Liver (tissue), 9 donors: Measurements from ENCODE around the gene RASSF7. TPM values are rescaled to one million over a fixed set of nuclear protein-coding genes. Genes with fewer than 3 reads are reported as not detected.

ENCODE experiments used
- DNase-seq: peaks from one replicate; pipeline ENCODE4 v3.0.0-alpha.2; 2017; ENCODE audit warnings: low spot score
- H3K27ac ChIP-seq, 2 donors: one replicate each; pipeline ENCODE4 v1.7.0; 2013; ENCODE audit warnings: inconsistent platforms in 2 of 2, low read length in 2 of 2, control low read depth in 1 of 2, low read depth in 1 of 2, mild to moderate bottlenecking in 1 of 2
- H3K27me3 ChIP-seq, 4 donors: one replicate each; pipeline versions ENCODE4 v1.6.1 to v1.7.0; 2013; ENCODE audit warnings: low read length in 3 of 4, inconsistent platforms in 1 of 4, mild to moderate bottlenecking in 1 of 4, moderate library complexity in 1 of 4; ENCODE audit not compliant: control insufficient read depth in 4 of 4, insufficient read depth in 4 of 4
- H3K36me3 ChIP-seq, 4 donors: one replicate each; pipeline versions ENCODE4 v1.6.1 to v1.7.0; 2013; ENCODE audit warnings: low read length in 3 of 4, mild to moderate bottlenecking in 3 of 4, low read depth in 1 of 4, moderate library complexity in 1 of 4; ENCODE audit not compliant: control insufficient read depth in 4 of 4, insufficient read depth in 3 of 4
- H3K4me1 ChIP-seq, 4 donors: one replicate each; pipeline versions ENCODE4 v1.6.1 to v1.7.0; 2013; ENCODE audit warnings: low read length in 3 of 4, mild to moderate bottlenecking in 3 of 4, moderate library complexity in 1 of 4; ENCODE audit not compliant: control insufficient read depth in 4 of 4, insufficient read depth in 4 of 4
- H3K4me3 ChIP-seq, 3 donors: one replicate each; pipeline versions ENCODE4 v1.6.1 to v1.7.0; 2013; ENCODE audit warnings: low read length in 3 of 3, control low read depth in 1 of 3, low read depth in 1 of 3, mild to moderate bottlenecking in 1 of 3
- H3K9ac ChIP-seq, 2 donors: one replicate each; pipeline ENCODE4 v1.7.0; 2013; ENCODE audit warnings: low read length in 2 of 2, mild to moderate bottlenecking in 2 of 2, moderate library complexity in 2 of 2, control low read depth in 1 of 2, low read depth in 1 of 2
- H3K9me3 ChIP-seq, 4 donors: one replicate each; pipeline versions ENCODE4 v1.6.1 to v1.7.0; 2013; ENCODE audit warnings: low read length in 3 of 4; ENCODE audit not compliant: control insufficient read depth in 4 of 4
- ATF3 ChIP-seq: IDR thresholded peaks from 2 replicates; pipeline ENCODE4 v1.6.1; 2016; ENCODE audit warnings: antibody characterized with exemption
- CTCF ChIP-seq: fragments of 150-350 bp; IDR thresholded peaks from 2 replicates; pipeline ENCODE4 v1.5.1; 2017; ENCODE audit warnings: improper control_type of control experiment, low read depth, low read length; ENCODE audit not compliant: missing input control
- EGR1 ChIP-seq, 2 donors: IDR thresholded peaks; 2 replicates each; pipeline ENCODE4 v1.6.1; 2016 to 2018; ENCODE audit warnings: antibody characterized with exemption in 2 of 2, low read depth in 2 of 2
- FOXA1 ChIP-seq: IDR thresholded peaks from 2 replicates; pipeline ENCODE4 v1.6.1; 2016; ENCODE audit warnings: antibody characterized with exemption
- FOXA2 ChIP-seq: IDR thresholded peaks from 2 replicates; pipeline ENCODE4 v1.6.1; 2016; ENCODE audit warnings: antibody characterized with exemption
- GABPA ChIP-seq, 2 donors: IDR thresholded peaks in 1 of 2; conservative IDR thresholded peaks in 1 of 2; 2 replicates each; pipeline ENCODE4 v1.6.1; 2016; ENCODE audit warnings: antibody characterized with exemption in 2 of 2, mild to moderate bottlenecking in 1 of 2, moderate library complexity in 1 of 2
- HNF4A ChIP-seq, 2 donors: conservative IDR thresholded peaks; 2 replicates each; pipeline ENCODE4 v1.6.1; 2016; ENCODE audit warnings: antibody characterized with exemption in 2 of 2, mild to moderate bottlenecking in 2 of 2
- JUND ChIP-seq, 2 donors: IDR thresholded peaks; 2 replicates each; pipeline ENCODE4 v1.6.1; 2016; ENCODE audit warnings: antibody characterized with exemption in 2 of 2
- MAX ChIP-seq: IDR thresholded peaks from 2 replicates; pipeline ENCODE4 v1.6.1; 2016; ENCODE audit warnings: antibody characterized with exemption
- NR2F2 ChIP-seq: IDR thresholded peaks from 2 replicates; pipeline ENCODE4 v1.6.1; 2016; ENCODE audit warnings: antibody characterized with exemption
- RAD21 ChIP-seq, 2 donors: IDR thresholded peaks; 2 replicates each; pipeline ENCODE4 v1.6.1; 2016; ENCODE audit warnings: antibody characterized with exemption in 2 of 2, mild to moderate bottlenecking in 2 of 2
- RXRA ChIP-seq, 2 donors: IDR thresholded peaks; 2 replicates each; pipeline ENCODE4 v1.6.1; 2017 to 2018; ENCODE audit warnings: antibody characterized with exemption in 2 of 2, mild to moderate bottlenecking in 1 of 2
- SP1 ChIP-seq: IDR thresholded peaks from 2 replicates; pipeline ENCODE4 v1.6.1; 2018; ENCODE audit warnings: antibody characterized with exemption, mild to moderate bottlenecking
- TAF1 ChIP-seq: conservative IDR thresholded peaks from 2 replicates; pipeline ENCODE4 v1.6.1; 2016; ENCODE audit warnings: antibody characterized with exemption, mild to moderate bottlenecking
- WGBS: extraction: QIAGEN DNeasy Blood & Tissue Kit; methylation state at CpG from one replicate; pipeline ENCODE4 v1.1.7; 2013; 5-methylcytosine and 5-hydroxymethylcytosine counted together
- polyA plus RNA-seq, 2 donors: library from polyadenylated mRNA; stranded (reverse) in 1 of 2; unstranded in 1 of 2; fragments of 200-250 nt in 1 of 2; fragments of >200 nt in 1 of 2; fragmentation: Nextera tagmentation in 1 of 2; extraction: Ambion mirVana in 1 of 2; gene quantifications; one replicate each; pipeline versions ENCODE4 v1.2.1 to v1.2.3, GENCODE V29; 2013 to 2015
- total RNA-seq, 2 donors: library from RNA; depleted of rRNA; stranded (reverse); fragments of >200 nt; gene quantifications; one replicate each; pipeline ENCODE4 v1.2.3, GENCODE V29; 2014
- TF ChIP-seq, protein P1 (sequence below): IDR thresholded peaks from 2 replicates; pipeline ENCODE4 v1.6.1; 2016; ENCODE audit warnings: antibody characterized with exemption, mild to moderate bottlenecking
- donor health status: healthy.
- donor health status: healthy.
- donor health status: healthy.
- donor health status: healthy.
- donor health status: healthy.

The RASSF7 gene
- total and polyA plus RNA-seq, 4 donors, result 11.5 to 50.4 (median 36.9) TPM

DNA sequence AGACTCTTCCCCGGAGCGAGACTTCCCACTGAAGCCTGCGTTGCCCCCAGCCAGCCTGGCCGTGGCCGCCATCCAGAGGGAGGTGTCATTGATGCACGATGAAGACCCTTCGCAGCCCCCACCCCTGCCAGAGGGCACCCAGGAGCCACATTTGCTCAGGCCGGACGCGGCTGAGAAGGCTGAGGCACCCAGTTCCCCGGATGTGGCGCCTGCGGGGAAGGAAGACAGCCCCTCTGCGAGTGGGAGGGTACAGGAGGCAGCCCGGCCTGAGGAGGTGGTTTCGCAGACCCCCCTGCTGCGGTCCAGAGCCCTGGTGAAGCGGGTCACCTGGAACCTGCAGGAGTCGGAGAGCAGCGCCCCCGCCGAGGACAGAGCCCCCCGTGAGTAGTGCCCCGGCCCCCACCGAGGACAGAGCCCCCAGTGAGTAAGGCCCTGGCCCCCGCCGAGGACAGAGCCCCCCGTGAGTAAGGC, 48.6 kb downstream of the RASSF7 start:
- Histone ChIP-seq H3K36me3 (peaks cover 20 to 55% (median 38%) of the 10 kb centered on the region in 4 donors), H3K9me3 (no peaks in the 10 kb centered on the region), H3K27me3 (no peaks in the 10 kb centered on the region), H3K27ac (no peak overlapping the region), H3K9ac (no peak overlapping the region), H3K4me3 (no peak overlapping the region), H3K4me1 (peaks cover 22 to 83% (median 52%) of the 10 kb centered on the region in 4 donors)
- WGBS, result 93% methylated on average over 28 of the region's 28 CpGs
- no peak for DNase-seq
- TF ChIP-seq FOXA2 (no peak), ATF3 (no peak)

GRCh38 chr11:610146-610801, 49.5 kb downstream of the RASSF7 start:
- no peak for DNase-seq
- peak overlapping the region; percentile 16 to 73 for H3K27ac ChIP-seq
- no peak overlapping the region for H3K4me3 ChIP-seq
- no peak overlapping the region for H3K9ac ChIP-seq
- H3K9me3 ChIP-seq, result no peaks in the 10 kb centered on the region
- TF ChIP-seq ATF3 (no peak), TAF1 (no peak), CTCF (no peak), RXRA (IDR thresholded peaks at IDR 0.05) (no peak), MAX (no peak), FOXA2 (no peak), FOXA1 (no peak), GABPA (IDR thresholded peaks at IDR 0.05 in 1 of 2, conservative IDR thresholded peaks at IDR 0.05 in 1 of 2) (no peak), RAD21 (IDR thresholded peaks at IDR 0.05) (no peak), EGR1 (IDR thresholded peaks at IDR 0.05; ENCODE audit: low read depth in 2 of 2) (no peak), NR2F2 (no peak), SP1 (no peak), JUND (IDR thresholded peaks at IDR 0.05) (no peak), HNF4A (conservative IDR thresholded peaks at IDR 0.05) (no peak)
- TF ChIP-seq, protein P1, sequence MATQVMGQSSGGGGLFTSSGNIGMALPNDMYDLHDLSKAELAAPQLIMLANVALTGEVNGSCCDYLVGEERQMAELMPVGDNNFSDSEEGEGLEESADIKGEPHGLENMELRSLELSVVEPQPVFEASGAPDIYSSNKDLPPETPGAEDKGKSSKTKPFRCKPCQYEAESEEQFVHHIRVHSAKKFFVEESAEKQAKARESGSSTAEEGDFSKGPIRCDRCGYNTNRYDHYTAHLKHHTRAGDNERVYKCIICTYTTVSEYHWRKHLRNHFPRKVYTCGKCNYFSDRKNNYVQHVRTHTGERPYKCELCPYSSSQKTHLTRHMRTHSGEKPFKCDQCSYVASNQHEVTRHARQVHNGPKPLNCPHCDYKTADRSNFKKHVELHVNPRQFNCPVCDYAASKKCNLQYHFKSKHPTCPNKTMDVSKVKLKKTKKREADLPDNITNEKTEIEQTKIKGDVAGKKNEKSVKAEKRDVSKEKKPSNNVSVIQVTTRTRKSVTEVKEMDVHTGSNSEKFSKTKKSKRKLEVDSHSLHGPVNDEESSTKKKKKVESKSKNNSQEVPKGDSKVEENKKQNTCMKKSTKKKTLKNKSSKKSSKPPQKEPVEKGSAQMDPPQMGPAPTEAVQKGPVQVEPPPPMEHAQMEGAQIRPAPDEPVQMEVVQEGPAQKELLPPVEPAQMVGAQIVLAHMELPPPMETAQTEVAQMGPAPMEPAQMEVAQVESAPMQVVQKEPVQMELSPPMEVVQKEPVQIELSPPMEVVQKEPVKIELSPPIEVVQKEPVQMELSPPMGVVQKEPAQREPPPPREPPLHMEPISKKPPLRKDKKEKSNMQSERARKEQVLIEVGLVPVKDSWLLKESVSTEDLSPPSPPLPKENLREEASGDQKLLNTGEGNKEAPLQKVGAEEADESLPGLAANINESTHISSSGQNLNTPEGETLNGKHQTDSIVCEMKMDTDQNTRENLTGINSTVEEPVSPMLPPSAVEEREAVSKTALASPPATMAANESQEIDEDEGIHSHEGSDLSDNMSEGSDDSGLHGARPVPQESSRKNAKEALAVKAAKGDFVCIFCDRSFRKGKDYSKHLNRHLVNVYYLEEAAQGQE, result no peak
- H3K27me3 ChIP-seq, result no peaks in the 10 kb centered on the region
- H3K4me1 ChIP-seq, result peaks cover 22 to 90% (median 59%) of the 10 kb centered on the region in 4 donors
- 93% methylated on average over 18 of the region's 18 CpGs for WGBS
- H3K36me3 ChIP-seq, result peaks cover 12 to 49% (median 32%) of the 10 kb centered on the region in 4 donors
